A673 (cell line): ENCODE measurements around the gene SEC14L5.

Experiments used
- CTCF ChIP-seq: fragments of 300-800, 200-600 bp; sonication (generic); conservative IDR thresholded peaks from 2 replicates; pipeline ENCODE4 v1.5.1; 2017; ENCODE audit warnings: low read depth, mild to moderate bottlenecking, antibody characterized with exemption, low read length, moderate library complexity, mixed read lengths
- EZH2 ChIP-seq: fragments of 200-600 bp; sonication (generic); IDR thresholded peaks from 2 replicates; pipeline ENCODE4 v1.6.1; 2017; ENCODE audit warnings: borderline replicate concordance, low read depth, mild to moderate bottlenecking, mixed read lengths, antibody characterized with exemption, low read length; ENCODE audit not compliant: poor library complexity, severe bottlenecking

GRCh38 chr16:5031601-5032000 lies 73.5 kb downstream of the SEC14L5 start:
- TF ChIP-seq CTCF: no peak
- no peak for TF ChIP-seq EZH2
